BJ (cell line): ENCODE results near the gene LINGO3. TPM values are rescaled to one million over a fixed set of nuclear protein-coding genes. Genes with fewer than 3 reads are reported as not detected.

ENCODE experiments used
- CTCF ChIA-PET: fragments of 350-600 bp; formaldehyde crosslinking; extraction: SDS; loops from one replicate; lab custom pipeline; 2021; ENCODE audit warnings: antibody characterized with exemption, inconsistent platforms; lab: Yijun Ruan, JAX
- POLR2A ChIA-PET: fragments of 300-600 bp; sonication (Branson Sonifier 250); formaldehyde crosslinking; extraction: SDS; loops from one replicate; lab custom pipeline; 2021; ENCODE audit warnings: antibody characterized with exemption; lab: Charles Lee
- DNase-seq: peaks from one replicate; pipeline ENCODE4 v3.0.0-alpha.2; 2011; ENCODE audit warnings: low read depth
- H3K27me3 ChIP-seq: 2 replicates; pipeline ENCODE4 v1.6.0; 2011; ENCODE audit warnings: low read length; ENCODE audit not compliant: control insufficient read depth, insufficient read depth
- H3K36me3 ChIP-seq: 2 replicates; pipeline ENCODE4 v1.5.1; 2011; ENCODE audit warnings: low read length; ENCODE audit not compliant: control insufficient read depth, insufficient read depth
- H3K4me3 ChIP-seq: 2 replicates; pipeline ENCODE4 v1.5.1; 2011; ENCODE audit warnings: low read depth, mild to moderate bottlenecking, control low read depth, low read length
- CTCF ChIP-seq: IDR thresholded peaks from 2 replicates; pipeline ENCODE4 v1.5.1; 2011; ENCODE audit warnings: low read depth, mild to moderate bottlenecking, control low read depth, inconsistent platforms, low read length, moderate library complexity; ENCODE audit not compliant: insufficient read depth
- polyA plus RNA-seq: library from polyadenylated mRNA; depleted of rRNA; stranded (reverse); fragments of >200 nt; gene quantifications from 2 replicates; pipeline ENCODE4 v1.2.3, GENCODE V29; 2011; rRNA removed

The LINGO3 gene
- polyA plus RNA-seq, 1 experiment: not detected

DNA sequence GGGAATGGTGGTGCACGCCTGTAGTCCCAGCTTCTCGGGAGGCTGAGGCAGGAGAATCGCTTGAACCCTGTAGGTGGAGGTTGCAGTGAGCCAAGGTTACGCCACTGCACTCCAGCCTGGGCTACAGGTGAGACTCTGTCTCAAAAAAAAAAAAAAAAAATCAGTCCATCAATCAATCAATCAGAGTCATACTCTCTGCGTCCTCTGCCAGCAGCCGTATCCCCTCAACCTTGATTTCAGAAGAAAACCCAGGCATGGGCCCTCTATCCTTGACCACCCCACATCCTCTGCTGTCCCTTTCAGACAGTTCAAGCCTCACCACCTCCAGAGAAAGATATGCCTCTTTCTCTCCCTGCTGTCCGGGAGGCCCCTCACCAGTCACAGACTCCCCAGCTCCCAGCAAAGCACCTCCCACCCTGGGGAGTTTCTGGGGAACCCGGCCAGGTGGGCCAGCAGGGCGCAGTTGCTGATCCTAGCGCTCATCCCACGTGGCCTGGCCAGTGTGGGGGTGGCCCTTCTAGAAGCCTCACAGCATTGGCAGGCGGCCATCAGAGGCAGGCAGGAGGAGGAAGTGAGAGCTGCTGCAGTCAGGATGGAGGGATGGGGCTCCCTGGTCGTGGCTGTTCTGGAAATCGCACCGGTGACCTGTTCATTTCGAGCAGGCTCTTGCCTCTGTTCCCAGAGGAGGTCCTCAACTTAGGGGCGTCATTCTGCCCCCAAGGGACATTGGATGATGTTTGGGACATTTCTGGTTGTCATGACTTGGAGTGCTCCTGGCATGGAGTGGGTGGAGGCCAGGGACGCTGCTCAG is 41.6 kb downstream of the LINGO3 start:
- no peaks in the 10 kb centered on the region for H3K27me3 ChIP-seq
- TF ChIP-seq CTCF: no peak
- peaks cover under 1% of the 10 kb centered on the region; the same call in 1 of the 2 replicates for H3K36me3 ChIP-seq
- CTCF ChIA-PET: interaction anchor here (0.7 kb wide), 1 partner anchor 21 kb away, joined by 5 read pairs; no protein-coding TSS in a partner anchor
- DNase-seq: no peak
- H3K4me3 ChIP-seq: no peak overlapping the region
- POLR2A ChIA-PET: interaction anchor here (0.5 kb wide), 1 partner anchor 8 kb away, joined by 6 read pairs; no protein-coding TSS in a partner anchor

DNA sequence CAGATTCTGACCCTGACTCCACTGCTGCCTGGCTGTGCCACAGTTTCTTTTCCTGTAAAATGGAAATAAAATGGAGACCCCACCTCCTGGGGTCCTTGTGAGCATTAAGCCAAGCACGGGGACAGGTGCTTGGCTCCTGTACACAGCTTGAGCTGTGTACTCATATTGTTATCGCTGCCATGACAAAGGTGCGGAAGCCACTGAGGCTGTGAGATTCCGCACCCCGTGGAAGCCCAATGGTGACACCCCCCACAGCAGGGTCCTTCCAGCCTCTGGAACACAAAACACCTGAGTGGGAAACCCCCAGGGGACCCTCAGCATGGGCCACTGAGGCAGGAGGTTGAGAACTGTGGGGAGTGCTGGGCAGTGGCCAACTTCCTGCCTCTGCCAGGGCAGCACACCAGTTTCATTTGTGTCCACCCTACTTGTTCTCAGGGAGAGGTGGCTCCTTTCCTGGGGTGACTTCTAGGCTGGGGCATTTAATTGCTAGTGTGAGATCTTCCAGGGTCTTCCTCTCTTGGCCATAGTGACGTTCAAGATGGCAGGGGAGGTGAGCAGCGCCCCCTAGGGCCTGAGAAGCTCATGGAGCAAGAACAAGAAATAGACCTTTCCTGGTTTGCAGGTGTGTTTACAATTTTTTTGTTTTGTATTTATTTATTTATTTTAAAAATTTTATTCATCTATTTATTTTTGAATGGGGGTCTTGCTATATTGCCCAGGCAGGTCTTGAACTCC is 46.3 kb downstream of the LINGO3 start:
- no peak for DNase-seq
- POLR2A ChIA-PET: no interaction called here
- Histone ChIP-seq H3K36me3 (no peaks in the 10 kb centered on the region), H3K27me3 (no peaks in the 10 kb centered on the region), H3K4me3 (no peak overlapping the region)
- CTCF ChIA-PET: interaction anchor here (0.7 to 2.9 kb wide), 11 partner anchors 9 to 331 kb away, joined by 3 to 15 read pairs (median 3); no protein-coding TSS in a partner anchor
- TF ChIP-seq CTCF: peak; percentile 68

GRCh38 chr19:2260341-2260805 is 47.6 kb downstream of the LINGO3 start:
- no peaks in the 10 kb centered on the region for H3K36me3 ChIP-seq
- DNase-seq: no peak
- TF ChIP-seq CTCF: no peak
- POLR2A ChIA-PET: interaction anchor here (0.6 kb wide), 1 partner anchor 34 kb away, joined by 8 read pairs; no protein-coding TSS in a partner anchor
- no peak overlapping the region for H3K4me3 ChIP-seq
- CTCF ChIA-PET: interaction anchor here (1.1 to 2.9 kb wide), 3 partner anchors 14 to 105 kb away, joined by 4 to 15 read pairs (median 9); no protein-coding TSS in a partner anchor
- H3K27me3 ChIP-seq: no peaks in the 10 kb centered on the region

GRCh38 chr19:2259336-2259735 is 48.6 kb downstream of the LINGO3 start:
- TF ChIP-seq CTCF: no peak
- H3K4me3 ChIP-seq: no peak overlapping the region
- ChIA-PET POLR2A (no interaction called here), CTCF (interaction anchor here (0.9 to 2.3 kb wide), 3 partner anchors 17 to 104 kb away, joined by 3 to 9 read pairs (median 4); no protein-coding TSS in a partner anchor)
- DNase-seq: no peak
- H3K27me3 ChIP-seq: no peaks in the 10 kb centered on the region
- H3K36me3 ChIP-seq: no peaks in the 10 kb centered on the region

Other genes with a start within 250 kb of the LINGO3 start
- 34.5 and 50.5 TPM in 2 replicates for gene MOB3A, start 211.8 kb downstream of the LINGO3 start, polyA plus RNA-seq
- gene IZUMO4, start 211.2 kb downstream of the LINGO3 start, polyA plus RNA-seq: 0.76 and 1.3 TPM in 2 replicates
- 65.9 and 122 TPM in 2 replicates for gene AP3D1, start 156.6 kb downstream of the LINGO3 start, polyA plus RNA-seq
- 3.3 and 4.2 TPM in 2 replicates for gene DOT1L, start 144.2 kb downstream of the LINGO3 start, polyA plus RNA-seq
- gene PLEKHJ1, start 71.8 kb downstream of the LINGO3 start, polyA plus RNA-seq: 46.2 and 65.8 TPM in 2 replicates
- gene SF3A2, start 71.3 kb downstream of the LINGO3 start, polyA plus RNA-seq: 8.9 and 12.2 TPM in 2 replicates
- 0.59 and 0.66 TPM in 2 replicates for gene AMH, start 58.8 kb downstream of the LINGO3 start, polyA plus RNA-seq
- not detected in 2 replicates for gene JSRP1, start 51.7 kb downstream of the LINGO3 start, polyA plus RNA-seq
- gene PEAK3, start 26.0 kb downstream of the LINGO3 start, polyA plus RNA-seq: not detected in 2 replicates
- 154 and 165 TPM in 2 replicates for gene LSM7, start 20.4 kb upstream of the LINGO3 start, polyA plus RNA-seq
- 12.0 and 24.9 TPM in 2 replicates for gene SPPL2B, start 20.5 kb upstream of the LINGO3 start, polyA plus RNA-seq
- gene TMPRSS9, start 52.1 kb upstream of the LINGO3 start, polyA plus RNA-seq: not detected in 2 replicates
- 37.2 and 50.7 TPM in 2 replicates for gene TIMM13, start 119.4 kb upstream of the LINGO3 start, polyA plus RNA-seq
- gene LMNB2, start 148.8 kb upstream of the LINGO3 start, polyA plus RNA-seq: 53.4 and 80.0 TPM in 2 replicates
- gene GADD45B, start 168.0 kb upstream of the LINGO3 start, polyA plus RNA-seq: 54.5 and 69.8 TPM in 2 replicates